Measurements from ENCODE around the gene ZNF598.
"Not testable (repeated sequence)": the region's sequence is repeated elsewhere in the genome, so short reads cannot be mapped to it uniquely, and the experiment has no call there.

ZNF598 gene

DNA sequence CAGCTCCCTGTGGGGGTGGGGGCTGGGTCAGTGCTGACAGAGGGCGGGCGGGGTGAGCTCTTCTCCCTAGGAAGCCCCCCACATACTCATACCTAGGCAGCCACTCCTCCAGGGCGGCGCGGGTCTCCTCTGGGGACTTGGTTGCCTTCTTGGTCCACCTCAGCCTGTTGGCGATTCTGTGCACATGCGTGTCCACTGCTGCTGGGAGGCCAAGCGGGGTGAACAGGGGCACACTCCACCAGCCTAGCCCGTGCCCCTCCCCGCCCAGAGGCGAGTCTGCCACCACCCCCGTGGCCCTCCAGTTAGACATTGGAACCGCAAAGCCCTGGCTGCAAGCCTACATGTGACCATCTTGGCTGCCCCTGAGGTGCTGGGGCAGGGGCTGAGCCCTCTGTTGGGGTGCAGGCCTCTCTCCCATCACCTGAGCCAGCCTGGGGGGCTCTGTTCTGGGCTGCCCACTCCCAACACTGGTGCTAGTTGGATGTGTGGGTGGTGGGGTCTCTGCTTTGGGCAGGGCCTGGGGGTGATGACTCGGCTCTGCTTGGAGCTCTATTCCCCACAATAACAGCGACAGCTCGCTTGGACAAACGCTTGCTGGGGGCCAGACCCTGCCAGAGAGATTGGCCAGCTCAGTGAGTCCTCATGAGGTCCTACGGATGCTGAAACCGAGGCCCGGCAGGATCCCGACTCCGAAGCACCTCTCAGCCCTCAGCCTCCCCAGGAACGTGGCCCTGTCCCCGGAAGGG lies 30.6 kb upstream of the ZNF598 start:
- no peak for DNase-seq

DNA sequence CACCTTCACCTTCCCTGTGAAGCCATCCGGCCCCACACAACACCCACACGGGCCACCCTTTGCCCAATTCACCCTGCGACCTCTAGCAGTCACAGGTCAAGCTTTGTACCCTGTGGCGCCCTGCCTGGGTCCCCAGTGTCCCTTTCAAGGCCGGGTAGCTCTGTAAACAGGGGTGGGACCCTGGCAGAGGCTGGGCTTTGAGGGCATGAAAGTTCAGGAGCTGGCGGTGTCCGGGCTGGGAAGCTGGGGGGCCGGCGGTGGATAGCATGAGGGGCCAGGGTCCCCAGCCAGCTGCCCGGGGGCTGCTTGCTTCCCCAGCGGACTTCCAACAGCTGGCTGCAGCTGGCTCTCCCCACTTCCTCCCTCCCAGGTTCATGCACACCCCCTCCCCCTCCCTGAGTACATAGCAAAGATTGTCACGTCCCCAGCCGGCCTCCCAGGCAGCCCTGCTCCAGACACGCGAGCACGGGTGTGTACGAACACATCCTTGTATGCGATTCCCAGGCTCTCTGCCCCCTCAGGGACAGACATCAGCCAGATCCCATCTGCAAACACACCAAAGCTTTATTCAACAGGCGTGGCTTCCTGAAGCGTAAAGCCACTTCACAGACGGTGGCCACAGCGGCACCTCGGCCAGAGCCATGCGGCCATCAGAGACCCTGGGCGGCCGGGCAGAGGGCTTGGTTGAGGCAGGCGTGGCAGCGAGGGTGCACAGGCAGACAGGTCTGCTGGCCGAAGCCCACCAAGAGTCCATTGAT lies 29.8 kb upstream of the ZNF598 start:
- DNase-seq: no peak

DNA sequence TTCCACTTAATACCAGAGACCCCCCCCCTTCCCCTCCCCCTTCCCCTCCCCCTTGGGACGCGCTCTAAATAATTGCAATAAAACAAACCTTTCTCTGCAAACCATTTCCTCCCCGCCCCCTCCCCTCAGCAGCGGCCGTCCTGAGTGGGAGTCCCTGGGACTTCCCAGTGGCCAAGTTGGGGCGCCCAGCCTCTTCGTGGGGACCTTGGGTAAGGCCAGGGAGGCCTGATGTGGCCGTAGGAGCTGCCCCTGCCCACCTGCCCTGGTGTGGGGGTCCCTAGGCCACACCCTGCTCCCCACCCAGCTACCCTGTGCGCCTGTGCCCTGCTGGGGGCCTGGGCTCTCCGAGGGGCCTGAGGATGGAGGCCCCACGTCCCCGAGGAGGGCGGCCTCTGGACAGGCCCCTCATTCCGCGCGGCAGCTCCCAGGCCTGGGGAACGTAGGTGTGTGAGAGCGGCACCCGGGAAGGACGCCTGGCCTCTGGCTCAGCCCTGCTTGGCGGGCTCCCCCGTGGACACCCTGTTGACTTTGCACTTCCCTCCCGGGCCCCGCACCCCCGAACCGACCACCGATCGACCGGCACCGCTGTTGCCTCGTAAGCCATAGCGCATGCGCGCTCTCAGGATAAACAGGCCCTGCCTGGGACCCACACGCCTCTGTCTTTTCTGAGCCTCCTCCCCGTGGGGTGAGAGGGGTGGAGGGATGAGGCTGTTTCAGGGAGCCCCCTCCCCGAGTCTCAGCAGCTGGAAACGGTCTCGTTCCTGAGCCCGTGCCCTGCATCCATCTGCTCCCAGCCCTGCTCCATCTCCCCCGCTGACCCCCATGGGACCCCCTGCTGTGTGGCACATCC lies 29.0 kb upstream of the ZNF598 start:
- DNase-seq: no peak

DNA sequence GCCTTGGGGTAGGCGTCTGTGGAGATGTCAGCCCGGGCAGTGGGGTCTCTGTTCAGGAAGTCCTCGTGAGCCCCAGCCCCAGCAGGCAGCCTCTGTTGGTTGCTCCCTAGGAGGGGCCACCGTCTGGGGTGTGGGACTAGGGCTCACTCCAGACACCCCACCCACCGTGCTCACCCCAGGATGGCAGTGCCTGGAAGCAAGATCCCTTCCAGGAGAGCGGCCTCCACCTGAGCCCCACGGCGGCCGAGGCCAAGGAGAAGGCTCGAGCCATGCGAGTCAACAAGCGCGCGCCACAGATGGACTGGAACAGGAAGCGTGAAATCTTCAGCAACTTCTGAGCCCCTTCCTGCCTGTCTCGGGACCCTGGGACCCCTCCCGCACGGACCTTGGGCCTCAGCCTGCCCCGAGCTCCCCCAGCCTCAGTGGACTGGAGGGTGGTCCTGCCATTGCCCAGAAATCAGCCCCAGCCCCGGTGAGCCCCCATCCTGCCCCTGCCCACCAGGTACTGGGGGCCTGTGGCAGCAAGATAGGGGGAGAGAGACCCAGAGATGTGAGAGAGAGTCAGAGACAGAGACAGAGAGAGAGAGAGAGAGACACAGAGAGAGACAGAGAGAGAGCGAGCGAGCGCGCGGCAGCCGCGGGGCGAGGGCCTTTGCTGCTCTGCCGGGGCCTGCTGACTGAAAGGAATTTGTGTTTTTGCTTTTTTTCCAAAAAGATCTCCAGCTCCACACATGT lies 28.2 kb upstream of the ZNF598 start:
- no peak for DNase-seq

DNA sequence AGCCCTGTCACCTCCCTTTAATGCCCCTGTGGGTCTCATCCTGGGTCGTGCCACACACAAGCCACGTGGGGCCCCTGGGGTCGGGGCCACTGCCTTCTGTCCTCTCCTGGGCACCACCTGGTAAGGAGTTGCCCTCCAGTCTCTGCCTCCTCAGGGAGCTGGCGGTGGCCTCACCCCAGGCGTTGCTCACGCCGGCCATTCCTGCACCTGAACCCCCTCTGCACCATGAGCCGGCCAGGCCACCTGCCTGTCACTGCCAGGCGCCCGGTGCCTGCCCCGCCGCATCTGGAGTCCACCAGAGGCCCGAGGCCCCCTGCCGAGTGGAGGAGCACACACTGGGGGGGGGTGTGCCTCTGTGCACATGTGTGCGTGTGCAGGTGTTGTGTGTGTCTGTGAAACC lies 27.5 kb upstream of the ZNF598 start:
- no peak for DNase-seq

DNA sequence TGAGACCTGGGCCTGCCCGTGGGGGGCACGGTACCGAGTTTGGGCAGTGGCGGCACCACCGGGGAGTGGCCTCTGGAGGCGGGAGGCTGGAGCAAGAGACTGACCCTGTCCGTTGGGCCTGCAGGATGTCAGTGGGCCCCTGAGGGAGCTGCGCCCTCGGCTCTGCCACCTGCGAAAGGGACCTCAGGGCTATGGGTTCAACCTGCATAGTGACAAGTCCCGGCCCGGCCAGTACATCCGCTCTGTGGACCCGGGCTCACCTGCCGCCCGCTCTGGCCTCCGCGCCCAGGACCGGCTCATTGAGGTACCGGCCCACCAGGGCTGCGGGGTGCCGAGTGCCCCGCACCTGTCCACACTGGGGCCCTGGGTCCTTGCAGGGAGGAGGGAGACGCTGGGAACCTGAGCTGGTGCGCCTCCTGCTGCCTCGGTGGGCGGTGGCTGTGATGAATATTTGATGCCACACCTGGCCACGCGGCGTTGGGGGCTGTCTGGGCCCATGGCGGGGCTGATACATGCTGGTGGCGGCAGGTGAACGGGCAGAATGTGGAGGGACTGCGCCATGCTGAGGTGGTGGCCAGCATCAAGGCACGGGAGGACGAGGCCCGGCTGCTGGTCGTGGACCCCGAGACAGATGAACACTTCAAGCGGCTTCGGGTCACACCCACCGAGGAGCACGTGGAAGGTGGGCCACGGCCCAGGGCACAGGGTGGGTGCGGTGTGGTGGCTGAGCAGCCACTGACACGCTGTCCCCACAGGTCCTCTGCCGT lies 26.8 kb upstream of the ZNF598 start:
- no peak for DNase-seq

DNA sequence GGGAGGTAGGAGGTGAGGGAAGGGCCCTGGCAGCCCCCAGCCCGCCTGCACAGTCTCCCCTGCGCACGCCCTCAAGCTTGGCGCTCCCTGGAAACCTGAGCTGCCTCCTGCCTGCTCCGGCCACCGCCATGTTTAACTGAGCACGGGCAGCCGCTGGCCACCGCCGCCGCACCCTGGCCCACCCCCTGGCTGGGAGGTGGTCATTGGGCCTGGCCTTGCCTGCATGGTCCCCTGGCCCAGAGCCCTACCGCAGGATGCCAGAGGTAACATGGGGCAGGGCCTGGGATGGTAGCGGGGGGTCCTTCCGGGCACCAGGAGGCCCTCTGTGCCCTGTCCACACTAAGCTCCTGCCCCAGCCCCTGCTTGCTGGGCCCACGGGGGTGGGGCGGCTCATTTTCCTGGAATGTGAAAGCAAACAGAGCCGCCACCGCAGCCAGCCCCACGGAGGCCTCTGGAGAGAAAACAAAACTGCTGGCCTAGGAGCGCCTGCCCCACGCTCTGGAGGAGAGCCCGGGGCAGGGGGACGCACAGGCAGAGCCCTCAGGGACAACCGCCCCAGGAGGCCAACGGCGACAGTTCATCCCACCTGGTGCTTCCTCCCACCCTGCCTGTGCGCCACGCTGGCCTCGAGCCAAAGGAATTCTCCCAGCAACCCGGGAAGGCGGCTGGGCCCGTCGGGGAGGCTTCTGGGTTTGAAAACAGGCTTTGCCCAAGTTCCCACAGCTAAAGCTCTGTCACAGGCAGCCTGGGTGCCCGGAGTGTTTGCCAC lies 26.0 kb upstream of the ZNF598 start:
- DNase-seq: no peak

DNA sequence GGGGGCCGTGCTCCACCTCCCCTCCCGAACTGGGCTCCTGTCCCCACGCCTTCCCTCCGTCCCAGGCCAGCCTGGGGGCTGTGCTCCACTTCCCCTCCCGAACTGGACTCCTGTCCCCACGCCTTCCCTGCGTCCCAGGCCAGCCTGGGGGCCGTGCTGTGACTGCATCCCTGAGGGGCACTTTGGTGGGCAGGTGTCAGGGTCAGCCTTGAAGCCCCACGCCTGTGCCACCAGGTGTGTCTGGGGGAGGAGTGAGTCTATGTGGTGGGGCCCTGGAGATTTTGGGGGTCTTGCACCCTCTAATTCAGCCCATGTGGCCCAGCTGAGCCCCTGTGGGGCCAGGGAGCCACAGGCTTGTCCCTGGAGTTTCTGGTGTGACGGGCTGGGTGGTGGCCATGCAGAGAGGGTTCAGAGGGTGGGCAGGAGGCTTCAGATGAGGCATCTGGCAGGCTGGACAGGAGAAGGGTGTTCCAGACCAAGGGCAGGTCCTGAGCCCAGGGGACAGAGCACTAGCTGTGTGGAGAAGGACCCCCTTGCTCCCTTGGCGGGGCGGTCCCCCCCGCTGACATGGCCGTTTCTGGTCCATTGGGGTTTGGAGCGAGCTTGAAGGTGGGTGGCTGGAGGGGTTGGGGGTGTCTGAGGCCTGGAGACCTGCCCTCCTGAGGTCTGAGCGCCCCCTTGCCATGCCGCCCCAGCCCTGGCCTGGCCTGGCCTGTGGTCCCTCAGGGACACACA lies 25.2 kb upstream of the ZNF598 start:
- DNase-seq: no peak

DNA sequence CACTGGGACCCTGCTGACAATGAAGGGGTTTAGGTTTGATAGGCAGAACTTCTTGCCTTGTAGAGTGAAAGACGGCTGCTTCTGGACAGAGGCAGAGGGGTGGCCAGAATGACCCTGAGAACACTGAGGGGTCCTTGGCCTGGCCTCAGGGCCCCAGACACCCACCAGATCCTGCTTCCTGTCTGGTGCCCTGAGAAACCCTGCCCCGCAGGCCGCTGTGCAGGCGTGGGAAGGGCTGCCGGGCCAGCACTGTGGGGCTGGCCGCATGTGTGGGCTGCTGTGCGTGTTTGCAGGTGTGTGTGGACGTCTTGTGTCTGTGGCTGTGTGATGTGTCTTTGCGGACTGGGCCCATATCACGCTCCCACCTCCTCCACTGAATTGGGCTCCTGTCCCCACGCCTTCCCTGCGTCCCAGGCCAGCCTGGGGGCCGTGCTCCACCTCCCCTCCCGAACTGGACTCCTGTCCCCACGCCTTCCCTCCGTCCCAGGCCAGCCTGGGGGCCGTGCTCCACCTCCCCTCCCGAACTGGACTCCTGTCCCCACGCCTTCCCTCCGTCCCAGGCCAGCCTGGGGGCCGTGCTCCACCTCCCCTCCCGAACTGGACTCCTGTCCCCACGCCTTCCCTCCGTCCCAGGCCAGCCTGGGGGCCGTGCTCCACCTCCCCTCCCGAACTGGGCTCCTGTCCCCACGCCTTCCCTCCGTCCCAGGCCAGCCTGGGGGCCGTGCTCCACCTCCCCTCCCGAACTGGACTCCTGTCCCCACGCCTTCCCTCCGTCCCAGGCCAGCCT lies 24.5 kb upstream of the ZNF598 start:
- DNase-seq: not testable (repeated sequence)

DNA sequence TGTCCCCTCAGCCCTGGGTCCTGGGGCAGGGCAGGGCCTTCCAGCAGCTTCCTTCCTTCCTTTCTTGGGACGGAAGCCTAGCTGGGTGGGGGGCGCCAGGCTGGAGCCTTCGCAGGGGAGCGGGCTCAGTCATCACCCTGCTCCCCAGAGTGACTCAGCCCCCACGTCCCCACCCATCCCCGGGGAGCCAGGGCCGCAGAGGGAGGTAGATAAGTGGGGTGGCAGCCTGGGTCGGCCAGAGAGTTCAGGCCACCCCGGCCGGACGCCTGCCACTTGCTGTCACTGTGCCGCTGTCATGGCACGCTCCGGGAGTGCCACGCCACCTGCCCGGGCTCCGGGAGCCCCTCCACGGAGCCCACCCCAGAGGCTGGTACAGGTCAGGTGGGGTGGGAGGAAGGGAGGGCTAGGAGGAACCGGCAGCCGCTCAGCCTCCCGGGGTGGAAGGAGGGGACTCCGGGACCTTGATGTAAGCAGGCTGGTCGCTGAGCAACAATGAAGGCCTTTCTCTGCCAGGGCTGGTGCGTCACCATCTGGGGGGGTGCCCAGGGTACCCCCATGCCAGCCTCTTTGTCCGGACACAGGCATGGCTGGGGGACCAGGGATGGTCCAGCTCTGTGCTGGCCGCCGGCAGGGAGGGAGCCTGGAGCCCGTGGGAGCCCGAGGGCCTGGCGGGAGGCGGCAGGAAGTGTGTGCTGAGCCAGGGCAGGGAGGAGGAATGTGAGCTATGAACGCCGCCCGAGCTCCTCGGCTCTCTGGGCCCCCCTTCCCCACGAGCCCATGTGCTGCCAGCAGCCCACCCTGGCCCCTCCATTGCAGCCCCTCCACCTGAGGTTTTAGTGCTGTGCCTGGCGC lies 23.7 kb upstream of the ZNF598 start:
- DNase-seq: no peak

DNA sequence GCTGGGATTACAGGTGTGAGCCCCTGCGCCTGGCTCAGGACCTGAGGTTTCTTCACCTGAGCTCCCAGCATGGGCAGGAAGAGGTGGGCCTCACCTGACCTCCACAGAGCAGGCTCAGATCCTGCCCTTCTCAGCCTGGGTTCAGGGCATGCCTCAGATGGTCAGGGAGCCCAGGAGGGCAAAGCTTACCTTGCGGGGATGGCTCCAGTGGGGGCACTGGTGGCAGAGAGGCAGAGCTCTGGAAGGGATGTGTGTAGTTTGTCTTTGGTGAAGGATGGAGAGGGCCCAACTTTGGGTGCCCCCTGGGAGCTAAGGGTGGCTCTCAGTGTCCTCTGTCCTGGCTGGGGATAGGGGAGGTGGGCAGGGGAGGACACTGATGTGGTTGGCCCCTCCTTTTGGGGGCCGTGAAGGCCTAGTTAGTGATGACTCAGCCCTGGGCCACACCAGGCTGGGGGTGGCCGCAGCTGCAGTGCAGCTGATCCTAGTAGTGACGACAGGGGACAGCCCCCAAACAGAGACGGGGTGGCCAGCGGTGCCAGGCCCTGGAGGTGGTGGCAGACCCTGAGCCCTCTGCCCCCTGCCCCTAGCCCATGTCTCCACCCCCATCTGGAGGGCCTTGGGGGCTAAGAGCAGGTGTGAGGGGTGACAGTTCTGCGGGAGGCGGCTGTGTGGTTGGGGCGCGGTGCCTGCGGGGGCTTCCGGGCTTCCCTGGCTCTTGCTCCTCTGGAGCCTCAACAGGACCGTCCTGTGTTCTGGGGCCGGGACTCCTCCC lies 22.9 kb upstream of the ZNF598 start:
- no peak for DNase-seq

DNA sequence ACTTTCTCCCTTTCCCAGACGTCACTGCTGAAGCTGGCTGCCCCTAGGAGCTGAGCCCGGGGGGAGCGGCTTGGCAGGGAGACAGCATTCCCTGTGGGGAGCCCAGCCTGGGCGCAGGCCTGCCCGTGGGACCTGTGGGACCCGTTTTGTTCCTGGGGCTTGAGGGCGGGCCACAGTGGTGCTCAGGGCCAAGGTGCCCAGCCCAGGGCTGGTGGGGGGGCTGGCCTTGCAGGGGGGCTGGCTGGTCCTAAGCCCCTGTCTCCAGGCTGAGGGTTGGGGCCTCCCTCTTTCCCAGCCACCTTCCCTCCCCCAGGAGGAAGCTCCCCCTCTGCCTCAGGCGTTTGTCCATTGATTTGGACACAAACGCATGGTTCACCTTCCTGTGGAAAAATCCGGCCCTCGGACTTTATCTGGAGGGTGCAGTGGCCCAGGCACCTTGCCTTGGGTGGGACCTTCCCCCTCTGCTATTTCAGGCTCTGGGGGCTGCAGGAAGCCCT lies 21.5 kb upstream of the ZNF598 start:
- no peak for DNase-seq

DNA sequence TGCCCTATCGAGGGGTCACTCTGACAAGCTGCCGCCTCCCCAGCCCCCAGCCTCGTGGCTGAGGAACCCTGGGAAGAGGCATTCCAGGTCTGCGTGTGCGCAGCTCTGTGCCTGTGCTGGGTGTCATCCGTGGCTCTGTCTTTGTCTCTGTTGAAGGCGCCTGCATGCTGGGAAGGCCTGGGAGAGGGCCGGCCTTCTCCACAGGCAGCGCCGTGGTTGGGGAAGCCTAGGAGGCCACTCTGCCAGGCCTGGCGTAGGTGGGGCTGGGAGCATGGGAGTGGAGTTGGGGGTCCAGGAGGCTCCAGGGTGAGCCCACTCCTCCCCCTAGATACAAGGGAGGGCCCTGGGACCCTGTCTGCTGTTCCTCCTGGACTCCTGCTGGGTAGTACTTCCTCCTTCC lies 20.4 kb upstream of the ZNF598 start:
- no peak for DNase-seq

DNA sequence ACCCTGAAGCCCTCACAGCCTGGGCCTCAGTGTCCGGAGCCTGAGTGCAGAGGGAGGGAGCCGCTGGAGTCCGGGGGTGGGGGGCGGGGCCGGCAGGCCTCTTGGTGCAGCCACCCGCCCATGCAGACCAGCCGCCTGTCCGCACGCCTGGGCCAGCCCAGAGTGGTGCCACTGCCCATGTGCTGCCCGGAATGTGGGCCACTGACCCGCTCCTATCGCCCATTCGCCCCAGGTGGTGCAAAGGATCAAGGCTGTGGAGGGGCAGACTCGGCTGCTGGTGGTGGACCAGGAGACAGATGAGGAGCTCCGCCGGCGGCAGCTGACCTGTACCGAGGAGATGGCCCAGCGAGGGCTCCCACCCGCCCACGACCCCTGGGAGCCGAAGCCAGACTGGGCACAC lies 19.7 kb upstream of the ZNF598 start:
- no peak for DNase-seq

DNA sequence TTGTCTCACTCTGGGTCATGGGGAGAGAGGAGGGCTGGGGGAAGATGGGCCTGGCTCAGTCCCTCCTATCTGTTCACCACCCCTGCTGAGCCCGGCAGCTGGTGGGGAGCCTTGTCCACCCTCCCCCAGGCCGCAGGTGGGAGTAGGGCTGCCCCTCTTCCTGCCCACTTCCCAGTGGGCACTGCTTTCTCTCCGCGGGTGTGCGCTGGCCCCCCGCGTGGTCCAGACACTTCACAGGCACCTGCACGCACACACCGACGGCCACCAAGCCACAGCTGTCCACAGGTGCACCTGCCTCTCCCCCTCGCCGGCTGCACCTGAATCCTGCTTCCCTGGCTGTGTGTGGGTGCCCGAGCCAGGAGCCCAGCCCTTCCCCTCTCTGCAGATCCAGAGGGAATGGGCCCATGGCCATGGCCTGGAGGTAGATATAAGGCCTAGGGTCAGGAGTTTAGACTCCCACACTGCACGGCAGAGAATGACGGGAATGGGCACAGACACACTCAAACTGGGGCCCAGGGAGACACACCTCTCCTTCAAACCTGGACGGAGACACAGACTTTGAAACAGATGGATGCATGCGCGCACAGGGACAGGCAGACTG lies 19.1 kb upstream of the ZNF598 start:
- no peak for DNase-seq

DNA sequence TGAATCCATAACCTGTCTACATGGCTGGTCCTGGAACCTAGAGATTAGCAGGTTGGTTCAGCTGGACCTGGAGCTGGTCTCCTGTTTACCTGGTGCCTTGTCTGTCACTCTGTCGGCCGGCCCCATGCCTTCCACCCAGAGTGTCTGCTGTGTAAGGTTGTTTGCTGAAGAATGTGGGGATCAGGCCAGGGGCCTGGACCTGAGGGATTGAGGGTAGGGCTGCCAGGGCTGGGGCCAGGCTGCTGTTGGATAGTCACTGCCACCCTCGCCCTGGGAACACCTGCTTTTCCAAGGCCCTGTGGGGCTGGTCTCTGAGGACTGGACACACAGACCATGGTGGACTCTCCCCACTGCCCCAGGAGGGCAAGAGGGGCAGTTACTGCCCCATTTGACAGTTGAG lies 18.5 kb upstream of the ZNF598 start:
- DNase-seq: no peak

All from activated naive CD4-positive, alpha-beta T cell treated with anti-CD3 and anti-CD28 coated beads, Interleukin-2, amount 50 U/mL, for 16 hours (primary cell).